Tibial nerve (tissue), 4 donors: ENCODE data around the gene FCER1G. TPM values are rescaled to one million over a fixed set of nuclear protein-coding genes. Genes with fewer than 3 reads are reported as not detected.

Experiments used
- DNase-seq, 2 donors: peaks; one replicate each; pipeline ENCODE4 v3.0.0-alpha.2; 2019; ENCODE audit warnings: low spot score in 2 of 2
- H3K27ac ChIP-seq, 4 donors: fragments of 200-600 bp; sonication (generic) in 3 of 4; one replicate each; pipeline ENCODE4 v1.5.1; 2017 to 2019; ENCODE audit warnings: mild to moderate bottlenecking in 1 of 4
- H3K27me3 ChIP-seq, 2 donors: fragments of 200-600 bp; sonication (generic) in 1 of 2; one replicate each; pipeline versions ENCODE4 v1.5.1 to v1.6.0; 2017 to 2019
- H3K36me3 ChIP-seq, 3 donors: fragments of 200-600 bp; sonication (generic); one replicate each; pipeline ENCODE4 v1.5.1; 2018 to 2019
- H3K4me1 ChIP-seq, 4 donors: fragments of 200-600 bp; sonication (generic) in 3 of 4; one replicate each; pipeline ENCODE4 v1.5.1; 2017 to 2019
- H3K4me3 ChIP-seq, 4 donors: fragments of 200-600 bp; sonication (generic) in 3 of 4; one replicate each; pipeline ENCODE4 v1.5.1; 2017 to 2019; ENCODE audit warnings: mild to moderate bottlenecking in 1 of 4, moderate library complexity in 1 of 4
- H3K9me3 ChIP-seq, 4 donors: fragments of 200-600 bp; sonication (generic) in 3 of 4; one replicate each; pipeline ENCODE4 v1.5.1; 2017 to 2019
- EP300 ChIP-seq, 2 donors: sonication (generic); formaldehyde crosslinking; IDR thresholded peaks; one replicate each; pipeline ENCODE4 v1.6.1; 2017; ENCODE audit warnings: antibody characterized with exemption in 2 of 2, mild to moderate bottlenecking in 1 of 2
- POLR2A ChIP-seq, 2 donors: fragments of 450-650 bp; IDR thresholded peaks; one replicate each; pipeline ENCODE4 v1.6.1; 2017; ENCODE audit warnings: antibody characterized with exemption in 2 of 2, mild to moderate bottlenecking in 2 of 2, moderate library complexity in 2 of 2
- WGBS, 2 donors: methylation state at CpG; one replicate each; pipeline ENCODE4 v1.1.5; 2018; 5-methylcytosine and 5-hydroxymethylcytosine counted together
- total RNA-seq, 4 donors: library from RNA; depleted of rRNA; stranded (reverse); fragments of >200 nt; gene quantifications; one replicate each; pipeline ENCODE4 v1.1.0, GENCODE V29; 2016
- TF ChIP-seq, protein P1 (sequence below), 5 experiments: fragments of 200-600 bp in 3 of 5; fragments of 450-650 bp in 2 of 5; sonication (generic) in 3 of 5; IDR thresholded peaks; one replicate each; pipeline ENCODE4 v1.5.1; 2016 to 2019; ENCODE audit warnings: antibody characterized with exemption in 5 of 5, mild to moderate bottlenecking in 3 of 5, moderate library complexity in 2 of 5

The FCER1G gene
- total RNA-seq, 4 donors from 2014 or later, result 40.6 to 190 (median 50.9) TPM

DNA sequence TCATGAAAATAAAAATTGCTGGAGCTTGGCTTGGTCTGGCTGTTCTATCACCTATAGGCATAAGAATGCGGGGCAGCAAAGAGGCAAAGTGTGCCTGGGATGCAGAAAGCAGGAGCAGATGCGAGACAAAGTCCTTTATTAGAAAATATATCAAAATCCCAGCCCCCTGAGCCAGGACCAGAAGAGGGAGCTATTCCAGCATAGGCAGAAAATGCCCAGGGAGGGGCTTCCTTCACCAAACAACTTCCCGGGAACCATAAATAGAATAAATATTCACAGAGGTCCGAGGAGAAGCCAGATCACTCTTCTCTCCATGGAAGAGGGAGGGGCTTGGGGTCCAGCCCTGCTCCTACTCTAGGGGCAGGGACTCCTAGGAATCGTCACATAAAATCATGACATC lies 43.9 kb upstream of the FCER1G start:
- TF ChIP-seq POLR2A (IDR thresholded peaks at IDR 0.05), result no peak
- TF ChIP-seq EP300 (IDR thresholded peaks at IDR 0.05), result no peak
- TF ChIP-seq, protein P1, sequence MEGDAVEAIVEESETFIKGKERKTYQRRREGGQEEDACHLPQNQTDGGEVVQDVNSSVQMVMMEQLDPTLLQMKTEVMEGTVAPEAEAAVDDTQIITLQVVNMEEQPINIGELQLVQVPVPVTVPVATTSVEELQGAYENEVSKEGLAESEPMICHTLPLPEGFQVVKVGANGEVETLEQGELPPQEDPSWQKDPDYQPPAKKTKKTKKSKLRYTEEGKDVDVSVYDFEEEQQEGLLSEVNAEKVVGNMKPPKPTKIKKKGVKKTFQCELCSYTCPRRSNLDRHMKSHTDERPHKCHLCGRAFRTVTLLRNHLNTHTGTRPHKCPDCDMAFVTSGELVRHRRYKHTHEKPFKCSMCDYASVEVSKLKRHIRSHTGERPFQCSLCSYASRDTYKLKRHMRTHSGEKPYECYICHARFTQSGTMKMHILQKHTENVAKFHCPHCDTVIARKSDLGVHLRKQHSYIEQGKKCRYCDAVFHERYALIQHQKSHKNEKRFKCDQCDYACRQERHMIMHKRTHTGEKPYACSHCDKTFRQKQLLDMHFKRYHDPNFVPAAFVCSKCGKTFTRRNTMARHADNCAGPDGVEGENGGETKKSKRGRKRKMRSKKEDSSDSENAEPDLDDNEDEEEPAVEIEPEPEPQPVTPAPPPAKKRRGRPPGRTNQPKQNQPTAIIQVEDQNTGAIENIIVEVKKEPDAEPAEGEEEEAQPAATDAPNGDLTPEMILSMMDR (IDR thresholded peaks at IDR 0.05), result no peak
- Histone ChIP-seq H3K27me3 (no peaks in the 10 kb centered on the region), H3K4me1 (peaks cover 0 to 52% (median 17%) of the 10 kb centered on the region in 4 donors), H3K9me3 (no peaks in the 10 kb centered on the region), H3K27ac (peak overlapping the region in 1 of 4 donors; percentile 52), H3K36me3 (peaks cover 0 to 77% (median 19%) of the 10 kb centered on the region in 3 donors), H3K4me3 (no peak overlapping the region)
- 57 to 60% methylated on average over 5 of the region's 5 CpGs for WGBS, 2 donors
- DNase-seq, result no peak

DNA sequence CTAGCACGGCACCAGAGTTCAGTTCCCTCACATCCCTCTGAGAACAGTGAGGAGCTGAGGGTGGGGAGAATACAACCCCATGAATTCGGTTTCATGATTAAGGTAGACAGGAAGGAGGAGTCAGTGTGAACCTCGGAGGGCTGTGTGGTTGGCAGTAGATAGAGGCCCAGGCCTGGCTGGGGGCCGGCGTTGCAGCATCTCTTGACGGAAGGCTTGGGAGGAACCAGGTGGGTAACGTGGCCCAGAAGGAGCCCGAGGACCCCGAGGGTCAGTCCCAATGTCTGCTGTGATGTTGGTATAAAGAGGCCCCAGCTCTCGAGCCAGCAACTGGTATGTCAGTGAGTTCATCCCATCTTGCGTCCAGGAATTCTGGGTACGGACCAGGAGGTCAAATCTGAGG lies 43.4 kb upstream of the FCER1G start:
- TF ChIP-seq, protein P1 (IDR thresholded peaks at IDR 0.05), result no peak
- TF ChIP-seq POLR2A (IDR thresholded peaks at IDR 0.05) (no peak), EP300 (IDR thresholded peaks at IDR 0.05) (no peak)
- WGBS, 2 donors, result 74 to 75% methylated on average over 12 of the region's 12 CpGs
- peaks cover 0 to 77% (median 19%) of the 10 kb centered on the region in 3 donors for H3K36me3 ChIP-seq
- no peaks in the 10 kb centered on the region for H3K9me3 ChIP-seq
- peaks cover 0 to 56% (median 21%) of the 10 kb centered on the region in 4 donors for H3K4me1 ChIP-seq
- no peak overlapping the region for H3K4me3 ChIP-seq
- H3K27ac ChIP-seq, result peak overlapping the region in 2 of 4 donors; percentile 52 to 64
- no peaks in the 10 kb centered on the region for H3K27me3 ChIP-seq
- no peak for DNase-seq

DNA sequence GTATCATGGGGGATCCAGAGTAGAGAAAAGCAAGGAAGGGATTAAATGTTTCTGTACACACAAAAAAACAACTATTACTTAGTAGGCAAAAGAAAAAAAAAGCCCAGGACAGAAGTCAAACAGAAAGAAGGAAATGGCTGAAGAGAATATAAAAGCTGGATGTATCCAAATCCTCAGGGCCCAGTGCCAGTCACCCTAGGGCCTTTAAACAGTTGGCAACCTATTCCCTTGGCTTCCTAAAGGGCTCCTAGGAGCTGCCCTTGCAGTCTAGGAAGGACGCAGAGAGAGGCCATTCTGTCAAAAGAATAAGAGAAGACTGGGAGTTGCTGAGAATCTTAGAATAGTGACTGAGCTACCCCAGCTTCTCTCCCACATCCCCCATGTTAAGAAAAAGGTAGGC lies 42.7 kb upstream of the FCER1G start:
- no peak for DNase-seq
- H3K27me3 ChIP-seq, result no peaks in the 10 kb centered on the region
- H3K27ac ChIP-seq, result peak overlapping the region in 2 of 4 donors; percentile 52 to 64
- peaks cover 0 to 51% (median 16%) of the 10 kb centered on the region in 4 donors for H3K4me1 ChIP-seq
- no peak overlapping the region for H3K4me3 ChIP-seq
- TF ChIP-seq POLR2A (IDR thresholded peaks at IDR 0.05) (no peak), EP300 (IDR thresholded peaks at IDR 0.05) (no peak)
- TF ChIP-seq, protein P1 (IDR thresholded peaks at IDR 0.05), result no peak
- peaks cover 0 to 77% (median 19%) of the 10 kb centered on the region in 3 donors for H3K36me3 ChIP-seq
- H3K9me3 ChIP-seq, result no peaks in the 10 kb centered on the region
- 45 to 57% methylated on average over 1 of the region's 1 CpG for WGBS, 2 donors

DNA sequence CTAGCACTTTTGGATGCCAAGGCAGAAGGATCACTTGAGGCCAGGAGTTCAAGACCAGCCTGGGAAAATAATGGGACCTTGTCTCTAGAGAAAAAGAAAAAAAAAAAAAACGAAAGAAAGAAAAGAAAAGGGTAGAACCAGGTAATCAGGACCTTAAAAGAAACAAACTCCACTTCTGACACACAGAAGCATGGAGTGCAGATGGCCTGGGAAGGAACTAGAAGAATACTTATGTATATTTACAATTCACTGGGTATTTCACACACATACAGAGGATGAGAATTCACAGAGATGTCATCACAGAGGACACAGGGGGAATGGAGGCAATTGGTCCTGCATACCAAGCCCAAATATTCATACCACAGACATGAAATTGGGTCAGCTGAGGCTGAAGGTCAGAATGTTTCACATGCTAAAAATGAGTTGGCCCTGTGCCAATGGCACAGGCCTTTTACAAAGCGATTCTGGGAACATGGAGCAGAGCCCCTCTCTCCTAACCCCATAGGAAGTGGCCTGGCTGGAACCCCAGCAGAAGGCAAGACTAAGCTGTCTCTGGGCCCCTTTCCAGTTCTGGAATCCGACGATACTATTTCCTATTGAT lies 42.2 kb upstream of the FCER1G start:
- Histone ChIP-seq H3K27me3 (no peaks in the 10 kb centered on the region), H3K4me3 (no peak overlapping the region), H3K36me3 (peaks cover 0 to 77% (median 19%) of the 10 kb centered on the region in 3 donors), H3K4me1 (peaks cover 0 to 49% (median 16%) of the 10 kb centered on the region in 4 donors), H3K9me3 (no peaks in the 10 kb centered on the region), H3K27ac (peak overlapping the region in 2 of 4 donors; percentile 52 to 64)
- peak in 1 of 2 donors; percentile 67 for TF ChIP-seq EP300 (IDR thresholded peaks at IDR 0.05)
- TF ChIP-seq, protein P1 (IDR thresholded peaks at IDR 0.05), result no peak
- DNase-seq, result peak in 1 of 2 donors; percentile 61
- 15 to 21% methylated on average over 4 of the region's 4 CpGs for WGBS, 2 donors

DNA sequence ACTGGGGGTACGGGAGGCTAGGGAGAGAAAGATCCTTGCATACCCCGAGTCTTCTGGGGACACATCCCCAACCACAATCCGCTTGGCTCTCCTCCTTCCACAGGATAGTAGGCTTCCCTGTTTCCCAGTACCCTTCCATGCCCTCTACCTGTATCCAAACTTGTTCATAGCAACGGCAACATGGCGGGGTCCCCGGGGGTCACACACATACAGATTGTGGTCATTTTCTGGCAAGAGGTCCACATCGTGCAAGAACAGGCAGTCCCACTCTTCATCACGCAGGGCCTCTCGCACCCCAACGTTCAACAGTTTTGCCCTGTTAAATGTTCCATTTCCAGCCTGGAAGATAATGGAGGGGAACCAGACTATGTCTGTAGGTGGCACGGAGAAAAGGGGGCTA lies 41.4 kb upstream of the FCER1G start:
- WGBS, 2 donors, result 89 to 93% methylated on average over 11 of the region's 11 CpGs
- no peaks in the 10 kb centered on the region for H3K9me3 ChIP-seq
- H3K27ac ChIP-seq, result peak overlapping the region in 2 of 4 donors; percentile 52 to 57
- H3K27me3 ChIP-seq, result no peaks in the 10 kb centered on the region
- H3K4me3 ChIP-seq, result no peak overlapping the region
- peaks cover 0 to 45% (median 16%) of the 10 kb centered on the region in 4 donors for H3K4me1 ChIP-seq
- TF ChIP-seq POLR2A (IDR thresholded peaks at IDR 0.05) (no peak), EP300 (IDR thresholded peaks at IDR 0.05) (no peak)
- TF ChIP-seq, protein P1 (IDR thresholded peaks at IDR 0.05), result no peak
- H3K36me3 ChIP-seq, result peaks cover 0 to 73% (median 19%) of the 10 kb centered on the region in 3 donors
- DNase-seq, result no peak
